HepG2 (cell line): ENCODE measurements around the gene STC2. TPM values are rescaled to one million over a fixed set of nuclear protein-coding genes. Genes with fewer than 3 reads are reported as not detected.

ENCODE experiments used
- ATM ChIP-seq: fragments of 450-650 bp; IDR thresholded peaks from 2 replicates; pipeline ENCODE4 v1.7.1; 2017; ENCODE audit warnings: mild to moderate bottlenecking, borderline replicate concordance
- CENPX ChIP-seq: sonication (generic); formaldehyde crosslinking; IDR thresholded peaks from 2 replicates; pipeline ENCODE4 v1.9.0; 2021; ENCODE audit warnings: mild to moderate bottlenecking, missing genetic modification reagents, moderate library complexity
- GATAD1 ChIP-seq: IDR thresholded peaks from 2 replicates; pipeline ENCODE4 v1.6.1; 2016; ENCODE audit warnings: missing genetic modification reagents, missing compliant biosample characterization
- ISL2 ChIP-seq: sonication (generic); formaldehyde crosslinking; IDR thresholded peaks from 2 replicates; pipeline ENCODE4 v1.5.0; 2020; ENCODE audit warnings: missing genetic modification reagents
- NBN ChIP-seq: fragments of 450-650 bp; conservative IDR thresholded peaks from 2 replicates; pipeline ENCODE4 v1.6.1; 2017
- NR3C1 ChIP-seq: sonication (generic); formaldehyde crosslinking; IDR thresholded peaks from 2 replicates; pipeline ENCODE4 v1.4.0; 2020; ENCODE audit warnings: missing genetic modification reagents
- RELA ChIP-seq: sonication (generic); formaldehyde crosslinking; IDR thresholded peaks from 2 replicates; pipeline ENCODE4 v1.4.0; 2020; ENCODE audit warnings: missing genetic modification reagents
- SNRNP70 ChIP-seq: fragments of 200-400 bp; formaldehyde crosslinking; IDR thresholded peaks from 2 replicates; pipeline ENCODE4 v1.6.1; 2017; ENCODE audit warnings: mild to moderate bottlenecking, low read depth, low read length, moderate library complexity
- SP4 ChIP-seq: sonication (generic); formaldehyde crosslinking; IDR thresholded peaks from 2 replicates; pipeline ENCODE4 v1.8.1; 2023; ENCODE audit warnings: mild to moderate bottlenecking, missing genetic modification reagents
- U2AF1 ChIP-seq: fragments of 200-400 bp; formaldehyde crosslinking; optimal IDR thresholded peaks from 2 replicates; pipeline ENCODE3; 2017; ENCODE audit warnings: mild to moderate bottlenecking, low read depth, low read length
- ZFY ChIP-seq: sonication (generic); formaldehyde crosslinking; IDR thresholded peaks from 2 replicates; pipeline ENCODE4 v1.4.0; 2020; ENCODE audit warnings: missing genetic modification reagents
- ZNF207 ChIP-seq: fragments of 450-650 bp; IDR thresholded peaks from 2 replicates; pipeline ENCODE4 v1.6.1; 2016; ENCODE audit warnings: antibody characterized with exemption, borderline replicate concordance
- ZNF263 ChIP-seq: sonication (generic); formaldehyde crosslinking; IDR thresholded peaks from 2 replicates; pipeline ENCODE4 v1.4.0; 2020; ENCODE audit warnings: missing genetic modification reagents
- ZNF354B ChIP-seq: sonication (generic); formaldehyde crosslinking; IDR thresholded peaks from 2 replicates; pipeline ENCODE4 v1.8.0; 2022; ENCODE audit warnings: mild to moderate bottlenecking, missing genetic modification reagents
- ZNF547 ChIP-seq: sonication (generic); formaldehyde crosslinking; IDR thresholded peaks from 2 replicates; pipeline ENCODE4 v1.5.1; 2020; ENCODE audit warnings: mild to moderate bottlenecking, missing genetic modification reagents
- ZNF572 ChIP-seq: sonication (generic); formaldehyde crosslinking; IDR thresholded peaks from 2 replicates; pipeline ENCODE4 v1.5.1; 2020; ENCODE audit warnings: mild to moderate bottlenecking, missing genetic modification reagents
- ZNF772 ChIP-seq: sonication (generic); formaldehyde crosslinking; IDR thresholded peaks from 2 replicates; pipeline ENCODE4 v1.5.0; 2020; ENCODE audit warnings: mild to moderate bottlenecking, missing genetic modification reagents
- ZNF775 ChIP-seq: sonication (generic); formaldehyde crosslinking; IDR thresholded peaks from 2 replicates; pipeline ENCODE4 v1.4.0; 2020; ENCODE audit warnings: missing genetic modification reagents, mild to moderate bottlenecking, moderate library complexity, borderline replicate concordance
- polyA plus RNA-seq, 8 experiments: library from polyadenylated mRNA; depleted of rRNA in 3 of 8; stranded (reverse) in 7 of 8; unstranded in 1 of 8; fragments of >200 nt; fragmentation: Illumina TruSeq in 4 of 8; extraction: Trizol in 4 of 8; gene quantifications; 2 replicates each; pipeline versions ENCODE4 v1.2.1 to v1.2.3, GENCODE V29; 2011 to 2016; ENCODE audit warnings: low read depth in 4 of 8, missing spikeins in 1 of 8, mixed read lengths in 1 of 8; ENCODE audit not compliant: insufficient read depth in 1 of 8
- total RNA-seq, 5 experiments: library from RNA; depleted of rRNA; stranded (reverse); fragments of >200 nt; fragmentation: Illumina TruSeq; extraction: Trizol; gene quantifications; 2 replicates each; pipeline ENCODE4 v1.2.3, GENCODE V29; 2016; ENCODE audit warnings: low read depth in 1 of 5
- TF ChIP-seq, protein P1 (sequence below): sonication (generic); formaldehyde crosslinking; IDR thresholded peaks from 2 replicates; pipeline ENCODE4 v1.4.0; 2020; ENCODE audit warnings: mild to moderate bottlenecking, missing genetic modification reagents, borderline replicate concordance
- TF ChIP-seq, protein P2 (sequence below): sonication (generic); formaldehyde crosslinking; IDR thresholded peaks from 2 replicates; pipeline ENCODE4 v1.8.0; 2023; ENCODE audit warnings: mild to moderate bottlenecking, missing genetic modification reagents
- TF ChIP-seq, protein P3 (sequence below): sonication (generic); formaldehyde crosslinking; IDR thresholded peaks from 2 replicates; pipeline ENCODE4 v1.4.0; 2020; ENCODE audit warnings: missing genetic modification reagents
- TF ChIP-seq, protein P4 (sequence below): sonication (generic); formaldehyde crosslinking; IDR thresholded peaks from 2 replicates; pipeline ENCODE4 v1.4.0; 2020; ENCODE audit warnings: missing genetic modification reagents, mild to moderate bottlenecking, borderline replicate concordance
- TF ChIP-seq, protein P5 (sequence below): IDR thresholded peaks from 2 replicates; pipeline ENCODE4 v1.6.1; 2016

Gene STC2
- total and polyA plus RNA-seq, 2 of the 13 experiments (the other 11 are each of a cell fraction or from before 2014, with no cell fraction given), result 27.1 to 69.2 TPM

DNA sequence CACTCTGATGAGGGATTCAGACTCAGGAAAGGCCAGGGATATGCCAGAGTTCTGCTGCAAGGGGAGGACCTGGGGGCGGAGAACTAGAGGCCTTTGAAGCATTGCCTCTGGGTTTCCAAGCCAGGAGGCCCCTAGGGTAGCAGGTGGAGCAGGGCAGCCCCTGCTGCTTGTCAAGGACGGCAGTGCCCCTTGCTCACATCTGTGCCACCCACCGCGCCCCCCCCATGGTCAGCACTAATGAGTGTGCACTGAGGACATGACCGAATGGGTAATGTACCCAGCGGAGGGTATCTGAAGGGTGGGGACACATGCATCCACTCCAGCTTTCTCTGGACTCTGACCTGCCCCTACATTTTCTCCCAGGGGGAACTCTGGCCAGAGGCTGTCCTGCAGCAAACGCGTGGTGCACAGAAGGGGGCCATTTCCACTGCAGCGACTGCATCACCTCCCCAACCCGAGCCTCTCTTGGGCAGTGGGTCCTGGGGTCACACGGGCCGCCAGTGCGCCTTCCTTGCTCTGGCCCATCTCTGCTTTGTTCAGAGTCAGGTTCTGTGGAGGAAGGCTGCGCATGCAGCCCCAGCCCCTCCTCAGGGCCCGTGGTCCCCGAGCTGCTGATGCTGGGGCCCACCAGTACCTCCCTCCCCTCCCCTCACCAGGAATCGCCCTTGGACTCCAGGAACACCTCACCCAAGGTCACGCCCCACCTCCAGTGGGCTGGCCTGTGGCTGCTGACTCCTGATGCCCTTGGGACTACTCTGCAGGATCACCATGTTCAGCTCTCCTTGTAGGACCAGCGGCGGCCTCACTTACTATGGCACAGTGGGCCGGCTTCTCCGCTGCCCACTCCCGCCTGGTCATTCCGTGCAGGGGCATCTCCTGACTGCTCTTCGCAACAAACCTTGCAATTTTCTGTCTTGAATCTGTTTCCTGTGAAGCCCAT lies 31.2 kb downstream of the STC2 start (continued):
- TF ChIP-seq, protein P1, sequence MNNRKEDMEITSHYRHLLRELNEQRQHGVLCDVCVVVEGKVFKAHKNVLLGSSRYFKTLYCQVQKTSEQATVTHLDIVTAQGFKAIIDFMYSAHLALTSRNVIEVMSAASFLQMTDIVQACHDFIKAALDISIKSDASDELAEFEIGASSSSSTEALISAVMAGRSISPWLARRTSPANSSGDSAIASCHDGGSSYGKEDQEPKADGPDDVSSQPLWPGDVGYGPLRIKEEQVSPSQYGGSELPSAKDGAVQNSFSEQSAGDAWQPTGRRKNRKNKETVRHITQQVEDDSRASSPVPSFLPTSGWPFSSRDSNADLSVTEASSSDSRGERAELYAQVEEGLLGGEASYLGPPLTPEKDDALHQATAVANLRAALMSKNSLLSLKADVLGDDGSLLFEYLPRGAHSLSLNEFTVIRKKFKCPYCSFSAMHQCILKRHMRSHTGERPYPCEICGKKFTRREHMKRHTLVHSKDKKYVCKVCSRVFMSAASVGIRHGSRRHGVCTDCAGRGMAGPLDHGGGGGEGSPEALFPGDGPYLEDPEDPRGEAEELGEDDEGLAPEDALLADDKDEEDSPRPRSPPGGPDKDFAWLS (CRISPR knock-in tag), result no peak
- TF ChIP-seq ZNF775 (CRISPR knock-in tag) (no peak), ZNF263 (CRISPR knock-in tag) (peak; percentile 78), ZNF354B (no peak), ZFY (CRISPR knock-in tag) (peak; percentile 10; the same call in 1 of the 2 replicates), ISL2 (no peak), SP4 (CRISPR knock-in tag) (0 out of 2 replicates have a peak, but pooled peaks have one; percentile 24), SNRNP70 (no peak), NR3C1 (no peak), GATAD1 (CRISPR knock-in tag) (0 out of 2 replicates have a peak, but pooled peaks have one; percentile 18), U2AF1 (peak; percentile 26), CENPX (CRISPR knock-in tag) (no peak), ZNF772 (CRISPR knock-in tag) (no peak), ATM (no peak), ZNF572 (CRISPR knock-in tag) (no peak), ZNF547 (CRISPR knock-in tag) (0 out of 2 replicates have a peak, but pooled peaks have one; percentile 39), RELA (CRISPR knock-in tag) (no peak), ZNF207 (no peak), NBN (no peak)
- TF ChIP-seq, protein P2, sequence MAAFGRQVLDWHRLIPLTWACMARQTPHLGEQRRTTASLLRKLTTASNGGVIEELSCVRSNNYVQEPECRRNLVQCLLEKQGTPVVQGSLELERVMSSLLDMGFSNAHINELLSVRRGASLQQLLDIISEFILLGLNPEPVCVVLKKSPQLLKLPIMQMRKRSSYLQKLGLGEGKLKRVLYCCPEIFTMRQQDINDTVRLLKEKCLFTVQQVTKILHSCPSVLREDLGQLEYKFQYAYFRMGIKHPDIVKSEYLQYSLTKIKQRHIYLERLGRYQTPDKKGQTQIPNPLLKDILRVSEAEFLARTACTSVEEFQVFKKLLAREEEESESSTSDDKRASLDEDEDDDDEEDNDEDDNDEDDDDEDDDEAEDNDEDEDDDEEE, result no peak
- TF ChIP-seq, protein P3, sequence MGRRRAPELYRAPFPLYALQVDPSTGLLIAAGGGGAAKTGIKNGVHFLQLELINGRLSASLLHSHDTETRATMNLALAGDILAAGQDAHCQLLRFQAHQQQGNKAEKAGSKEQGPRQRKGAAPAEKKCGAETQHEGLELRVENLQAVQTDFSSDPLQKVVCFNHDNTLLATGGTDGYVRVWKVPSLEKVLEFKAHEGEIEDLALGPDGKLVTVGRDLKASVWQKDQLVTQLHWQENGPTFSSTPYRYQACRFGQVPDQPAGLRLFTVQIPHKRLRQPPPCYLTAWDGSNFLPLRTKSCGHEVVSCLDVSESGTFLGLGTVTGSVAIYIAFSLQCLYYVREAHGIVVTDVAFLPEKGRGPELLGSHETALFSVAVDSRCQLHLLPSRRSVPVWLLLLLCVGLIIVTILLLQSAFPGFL (CRISPR knock-in tag), result no peak
- TF ChIP-seq, protein P4, sequence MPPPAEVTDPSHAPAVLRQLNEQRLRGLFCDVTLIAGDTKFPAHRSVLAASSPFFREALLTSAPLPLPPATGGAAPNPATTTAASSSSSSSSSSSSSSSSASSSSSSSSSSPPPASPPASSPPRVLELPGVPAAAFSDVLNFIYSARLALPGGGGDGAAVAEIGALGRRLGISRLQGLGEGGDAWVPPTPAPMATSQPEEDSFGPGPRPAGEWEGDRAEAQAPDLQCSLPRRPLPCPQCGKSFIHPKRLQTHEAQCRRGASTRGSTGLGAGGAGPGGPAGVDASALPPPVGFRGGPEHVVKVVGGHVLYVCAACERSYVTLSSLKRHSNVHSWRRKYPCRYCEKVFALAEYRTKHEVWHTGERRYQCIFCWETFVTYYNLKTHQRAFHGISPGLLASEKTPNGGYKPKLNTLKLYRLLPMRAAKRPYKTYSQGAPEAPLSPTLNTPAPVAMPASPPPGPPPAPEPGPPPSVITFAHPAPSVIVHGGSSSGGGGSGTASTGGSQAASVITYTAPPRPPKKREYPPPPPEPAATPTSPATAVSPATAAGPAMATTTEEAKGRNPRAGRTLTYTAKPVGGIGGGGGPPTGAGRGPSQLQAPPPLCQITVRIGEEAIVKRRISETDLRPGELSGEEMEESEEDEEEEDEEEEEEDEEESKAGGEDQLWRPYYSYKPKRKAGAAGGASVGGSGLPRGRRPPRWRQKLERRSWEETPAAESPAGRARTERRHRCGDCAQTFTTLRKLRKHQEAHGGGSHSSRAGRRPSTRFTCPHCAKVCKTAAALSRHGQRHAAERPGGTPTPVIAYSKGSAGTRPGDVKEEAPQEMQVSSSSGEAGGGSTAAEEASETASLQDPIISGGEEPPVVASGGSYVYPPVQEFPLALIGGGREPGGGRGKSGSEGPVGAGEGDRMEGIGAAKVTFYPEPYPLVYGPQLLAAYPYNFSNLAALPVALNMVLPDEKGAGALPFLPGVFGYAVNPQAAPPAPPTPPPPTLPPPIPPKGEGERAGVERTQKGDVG (CRISPR knock-in tag), result no peak
- TF ChIP-seq, protein P5, sequence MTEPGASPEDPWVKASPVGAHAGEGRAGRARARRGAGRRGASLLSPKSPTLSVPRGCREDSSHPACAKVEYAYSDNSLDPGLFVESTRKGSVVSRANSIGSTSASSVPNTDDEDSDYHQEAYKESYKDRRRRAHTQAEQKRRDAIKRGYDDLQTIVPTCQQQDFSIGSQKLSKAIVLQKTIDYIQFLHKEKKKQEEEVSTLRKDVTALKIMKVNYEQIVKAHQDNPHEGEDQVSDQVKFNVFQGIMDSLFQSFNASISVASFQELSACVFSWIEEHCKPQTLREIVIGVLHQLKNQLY (CRISPR knock-in tag), result no peak
